A549 (cell line): ENCODE data around the gene NRG3. TPM values are rescaled to one million over a fixed set of nuclear protein-coding genes. Genes with fewer than 3 reads are reported as not detected.

Source experiments
- ATAC-seq, 2 experiments: fragments of 200-7000 bp in 1 of 2; fragments of >200 bp in 1 of 2; cut with Nextera tagmentation in 1 of 2; cut with Tn5 transposase in 1 of 2; 3 replicates each; pipeline versions ENCODE4 v1.8.0 to v1.9.1; 2018 to 2020; ENCODE audit warnings: mild to moderate bottlenecking in 1 of 2, moderate library complexity in 1 of 2
- CTCF ChIA-PET: fragments of 300-600 bp; sonication (Branson Sonifier 250); formaldehyde crosslinking; extraction: SDS; loops from one replicate; lab custom pipeline; 2021; ENCODE audit warnings: antibody characterized with exemption, inconsistent platforms; lab: Yijun Ruan, JAX
- POLR2A ChIA-PET: fragments of 350-600 bp; formaldehyde crosslinking; extraction: SDS; loops from one replicate; lab custom pipeline; 2021; ENCODE audit warnings: antibody characterized with exemption, inconsistent platforms; lab: Yijun Ruan, JAX
- DNase-seq, 2 experiments: peaks; one replicate each; pipeline versions ENCODE4 v3.0.0 to v3.0.0-alpha.2; 2011 to 2016; ENCODE audit warnings: low read depth in 1 of 2, low spot score in 1 of 2
- FAIRE-seq: peaks from 2 replicates; lab custom pipeline; 2011; peaks lifted over from hg19 to GRCh38; lab: Jason Lieb, UNC
- H3K27ac ChIP-seq, 2 experiments: fragments of >200 bp; sonication (Bioruptor Twin); formaldehyde crosslinking; 3 replicates each; pipeline ENCODE4 v1.5.1; 2016 to 2017
- H3K4me1 ChIP-seq: fragments of >200 bp; sonication (Bioruptor Twin); formaldehyde crosslinking; 3 replicates; pipeline ENCODE4 v1.6.1; 2016
- H3K4me2 ChIP-seq: fragments of >200 bp; sonication (Bioruptor Twin); formaldehyde crosslinking; 3 replicates; pipeline ENCODE4 v1.6.1; 2016
- H3K4me3 ChIP-seq: fragments of >200 bp; sonication (Bioruptor Twin); formaldehyde crosslinking; 3 replicates; pipeline ENCODE4 v1.5.1; 2016
- H3K9me3 ChIP-seq: fragments of >200 bp; sonication (Bioruptor Twin); formaldehyde crosslinking; 3 replicates; pipeline ENCODE4 v1.6.1; 2016
- BCL3 ChIP-seq: fragments of >200 bp; sonication (Bioruptor Twin); formaldehyde crosslinking; IDR thresholded peaks from 3 replicates; pipeline ENCODE4 v1.6.1; 2016
- CBX2 ChIP-seq: fragments of 200-600 bp; sonication (generic); IDR thresholded peaks from 2 replicates; pipeline ENCODE4 v1.6.1; 2016; ENCODE audit warnings: low read depth, mild to moderate bottlenecking, borderline replicate concordance
- CTCF ChIP-seq: fragments of >200 bp; sonication (Bioruptor Twin); formaldehyde crosslinking; IDR thresholded peaks from 3 replicates; pipeline ENCODE4 v1.5.1; 2016
- E2F6 ChIP-seq: IDR thresholded peaks from 2 replicates; pipeline ENCODE4 v1.6.1; 2012; ENCODE audit warnings: low read depth, borderline replicate concordance
- EHF ChIP-seq: fragments of 250-450 bp; sonication (Bioruptor Pico); IDR thresholded peaks from 2 replicates; pipeline ENCODE4 v1.5.0; 2020; ENCODE audit warnings: mild to moderate bottlenecking
- EP300 ChIP-seq, 2 experiments: fragments of >200 bp; sonication (Bioruptor Twin); formaldehyde crosslinking; IDR thresholded peaks; 2 replicates in 1 of 2; 3 replicates in 1 of 2; pipeline ENCODE4 v1.6.1; 2016 to 2017
- ESRRA ChIP-seq: fragments of 150-350 bp; IDR thresholded peaks from 2 replicates; pipeline ENCODE4 v1.6.1; 2014; ENCODE audit warnings: mild to moderate bottlenecking, low read length, borderline replicate concordance
- GATA3 ChIP-seq: IDR thresholded peaks from 2 replicates; pipeline ENCODE4 v1.6.1; 2012; ENCODE audit warnings: borderline replicate concordance
- HEYL ChIP-seq: fragments of 250-450 bp; sonication (Bioruptor Pico); IDR thresholded peaks from 2 replicates; pipeline ENCODE4 v1.8.0; 2021; ENCODE audit warnings: mild to moderate bottlenecking, moderate library complexity
- HMGXB4 ChIP-seq: fragments of 250-450 bp; sonication (Bioruptor Pico); IDR thresholded peaks from 2 replicates; pipeline ENCODE4 v1.5.0; 2021; ENCODE audit warnings: mild to moderate bottlenecking, moderate library complexity, borderline replicate concordance
- HOXA7 ChIP-seq: fragments of 250-450 bp; sonication (Bioruptor Pico); IDR thresholded peaks from 2 replicates; pipeline ENCODE4 v1.5.0; 2020; ENCODE audit warnings: mild to moderate bottlenecking, moderate library complexity
- HOXB13 ChIP-seq: fragments of 250-450 bp; sonication (Bioruptor Pico); IDR thresholded peaks from 2 replicates; pipeline ENCODE4 v1.5.0; 2020; ENCODE audit warnings: low read depth, mild to moderate bottlenecking, moderate library complexity
- JUN ChIP-seq, 2 experiments: fragments of >200 bp; sonication (Bioruptor Twin); formaldehyde crosslinking; IDR thresholded peaks; 2 replicates in 1 of 2; 3 replicates in 1 of 2; pipeline ENCODE4 v1.6.1; 2016 to 2017
- MAFK ChIP-seq: fragments of 450-650 bp; IDR thresholded peaks from 2 replicates; pipeline ENCODE4 v1.6.1; 2014; ENCODE audit not compliant: partially characterized antibody
- MAZ ChIP-seq: fragments of 150-350 bp; IDR thresholded peaks from 2 replicates; pipeline ENCODE4 v1.6.1; 2014; ENCODE audit warnings: antibody characterized with exemption, low read depth, low read length, borderline replicate concordance
- MYC ChIP-seq: IDR thresholded peaks from 2 replicates; pipeline ENCODE4 v1.6.1; 2012; ENCODE audit warnings: mild to moderate bottlenecking, inconsistent platforms, low read length, improper control_type of control experiment, borderline replicate concordance
- NFE2L2 ChIP-seq: fragments of 150-350 bp; conservative IDR thresholded peaks from 2 replicates; pipeline ENCODE4 v1.6.1; 2014; ENCODE audit warnings: low read length
- NPAS2 ChIP-seq: fragments of 250-450 bp; sonication (Bioruptor Pico); IDR thresholded peaks from 2 replicates; pipeline ENCODE4 v1.8.0; 2022; ENCODE audit warnings: mild to moderate bottlenecking, moderate library complexity, borderline replicate concordance
- NR3C1 ChIP-seq: fragments of >200 bp; sonication (Bioruptor Twin); formaldehyde crosslinking; IDR thresholded peaks from 3 replicates; pipeline ENCODE4 v1.6.1; 2017
- PBX3 ChIP-seq: IDR thresholded peaks from 2 replicates; pipeline ENCODE4 v1.6.1; 2012
- RAD21 ChIP-seq, 2 experiments: fragments of >200 bp in 1 of 2; sonication (Bioruptor Twin) in 1 of 2; formaldehyde crosslinking in 1 of 2; IDR thresholded peaks in 1 of 2; conservative IDR thresholded peaks in 1 of 2; 2 replicates in 1 of 2; 3 replicates in 1 of 2; pipeline ENCODE4 v1.6.1; 2012 to 2018; ENCODE audit warnings: inconsistent platforms in 1 of 2
- RFX5 ChIP-seq: fragments of 450-650 bp; IDR thresholded peaks from 2 replicates; pipeline ENCODE4 v1.7.1; 2014; ENCODE audit warnings: antibody characterized with exemption, mild to moderate bottlenecking, moderate library complexity
- SMC3 ChIP-seq: fragments of >200 bp; sonication (Bioruptor Twin); formaldehyde crosslinking; IDR thresholded peaks from 3 replicates; pipeline ENCODE4 v1.6.1; 2018; ENCODE audit warnings: inconsistent platforms
- TP53 ChIP-seq: fragments of 250-450 bp; sonication (Bioruptor Pico); IDR thresholded peaks from 2 replicates; pipeline ENCODE4 v1.5.0; 2021; ENCODE audit warnings: mild to moderate bottlenecking, moderate library complexity
- ZC3H11A ChIP-seq: fragments of 450-650 bp; IDR thresholded peaks from 2 replicates; pipeline ENCODE4 v1.6.1; 2014; ENCODE audit warnings: antibody characterized with exemption, mild to moderate bottlenecking
- ZFP36 ChIP-seq: fragments of 450-650 bp; IDR thresholded peaks from 2 replicates; pipeline ENCODE4 v1.6.1; 2014; ENCODE audit warnings: borderline replicate concordance; ENCODE audit not compliant: partially characterized antibody
- ZNF302 ChIP-seq: fragments of 250-450 bp; sonication (Bioruptor Pico); IDR thresholded peaks from 2 replicates; pipeline ENCODE4 v1.9.0; 2021; ENCODE audit warnings: inconsistent platforms, mild to moderate bottlenecking, moderate library complexity
- ZSCAN20 ChIP-seq: fragments of 250-450 bp; sonication (Bioruptor Pico); IDR thresholded peaks from 2 replicates; pipeline ENCODE4 v1.8.0; 2022; ENCODE audit warnings: mild to moderate bottlenecking, moderate library complexity
- WGBS: methylation state at CpG from one replicate; pipeline ENCODE4 v1.1.6; 2017; ENCODE audit errors: missing lambda C conversion rate; 5-methylcytosine and 5-hydroxymethylcytosine counted together
- polyA plus RNA-seq, 4 experiments: library from polyadenylated mRNA; depleted of rRNA in 3 of 4; stranded (reverse); fragments of >200 nt; fragmentation: RNase III in 1 of 4; extraction: RNeasy Plus Mini Kit Qiagen cat#74134 plus additional on column Dnase treatment in 1 of 4; gene quantifications; 2 replicates in 3 of 4; 3 replicates in 1 of 4; pipeline ENCODE4 v1.2.3, GENCODE V29; 2011 to 2017

Gene NRG3
- polyA plus RNA-seq, 2 of the 4 experiments (the other 2 are of a cell fraction) = not detected

GRCh38 chr10:82358486-82359099 lies 483.6 kb downstream of the NRG3 start:
- H3K27ac ChIP-seq = no peak overlapping the region
- no peak overlapping the region for H3K4me2 ChIP-seq
- FAIRE-seq = no peak
- TF ChIP-seq JUN (IDR thresholded peaks at IDR 0.05) = no peak
- TF ChIP-seq CTCF = no peak
- no peak for TF ChIP-seq TP53 (CRISPR knock-in tag)
- TF ChIP-seq CBX2 = no peak
- no peak for TF ChIP-seq RFX5
- TF ChIP-seq HOXA7 = no peak
- no peak for TF ChIP-seq HMGXB4
- no peak for TF ChIP-seq BCL3
- TF ChIP-seq HOXB13 (CRISPR knock-in tag) = no peak
- TF ChIP-seq ZC3H11A = no peak
- TF ChIP-seq MAFK = no peak
- TF ChIP-seq ZNF302 (CRISPR knock-in tag) = no peak
- no peak for TF ChIP-seq HEYL (CRISPR knock-in tag)
- TF ChIP-seq MYC = no peak
- no peak for TF ChIP-seq ESRRA
- no peak for TF ChIP-seq PBX3
- TF ChIP-seq EHF (CRISPR knock-in tag) = no peak
- no peak for TF ChIP-seq NR3C1
- no peak for DNase-seq
- POLR2A ChIA-PET = no interaction called here
- ATAC-seq = no peak
- 35% methylated on average over 16 of the region's 16 CpGs for WGBS
- H3K9me3 ChIP-seq = no peaks in the 10 kb centered on the region
- no peak overlapping the region for H3K4me3 ChIP-seq
- H3K4me1 ChIP-seq = no peaks in the 10 kb centered on the region
- CTCF ChIA-PET = no interaction called here

GRCh38 chr10:82361256-82361655 lies 486.3 kb downstream of the NRG3 start:
- 0% methylated on average over 1 of the region's 1 CpG for WGBS
- Histone ChIP-seq H3K27ac (no peak overlapping the region), H3K4me2 (no peak overlapping the region), H3K9me3 (no peaks in the 10 kb centered on the region), H3K4me1 (no peaks in the 10 kb centered on the region), H3K4me3 (no peak overlapping the region)
- ChIA-PET POLR2A (no interaction called here), CTCF (no interaction called here)
- ATAC-seq (no peak), DNase-seq (no peak), FAIRE-seq (no peak)
- TF ChIP-seq RAD21 (conservative IDR thresholded peaks at IDR 0.05 in 1 of 2, IDR thresholded peaks at IDR 0.05 in 1 of 2) = no peak
- TF ChIP-seq ESRRA = no peak
- no peak for TF ChIP-seq ZFP36
- TF ChIP-seq GATA3 = no peak
- TF ChIP-seq EP300 (IDR thresholded peaks at IDR 0.05) = no peak
- TF ChIP-seq SMC3 = no peak
- TF ChIP-seq RFX5 = no peak
- TF ChIP-seq NFE2L2 = no peak
- TF ChIP-seq E2F6 = no peak
- no peak for TF ChIP-seq CBX2
- TF ChIP-seq MAFK = no peak
- no peak for TF ChIP-seq ZSCAN20 (CRISPR knock-in tag)
- TF ChIP-seq NPAS2 = no peak
- no peak for TF ChIP-seq MAZ
- no peak for TF ChIP-seq HOXB13 (CRISPR knock-in tag)
- no peak for TF ChIP-seq EHF (CRISPR knock-in tag)
